ENCODE measurements around the gene PIP5K1C. TPM values are rescaled to one million over a fixed set of nuclear protein-coding genes. Genes with fewer than 3 reads are reported as not detected.
A peak's percentile ranks its signal among the peaks of the same experiment; 100 is the strongest.

Gene PIP5K1C
- total RNA-seq, 1 experiment from 2014 or later: 11.8 TPM

- no peaks in the 10 kb centered on the region for H3K9me3 ChIP-seq (replicated peaks)
- H3K4me3 ChIP-seq: no peak overlapping the region
- no peak overlapping the region for H3K27ac ChIP-seq
- peaks cover 7% of the 10 kb centered on the region; the same call in 1 of the 2 replicates for H3K36me3 ChIP-seq
- no peak for DNase-seq
- no peaks in the 10 kb centered on the region; the same call in 1 of the 2 replicates for H3K4me1 ChIP-seq
- peaks cover 9% of the 10 kb centered on the region; the same call in 1 of the 2 replicates for H3K27me3 ChIP-seq
Observed at GRCh38 chr19:3608750-3609322, 91.4 kb downstream of the PIP5K1C start.

- H3K9me3 ChIP-seq (replicated peaks): no peaks in the 10 kb centered on the region
- no peak overlapping the region for H3K27ac ChIP-seq
- H3K4me1 ChIP-seq: no peaks in the 10 kb centered on the region; the same call in 1 of the 2 replicates
- peaks cover 7% of the 10 kb centered on the region; the same call in 1 of the 2 replicates for H3K36me3 ChIP-seq
- no peak for DNase-seq
- H3K27me3 ChIP-seq: peaks cover 9% of the 10 kb centered on the region; the same call in 1 of the 2 replicates
- H3K4me3 ChIP-seq: no peak overlapping the region
Observed at GRCh38 chr19:3608079-3608641, 92.1 kb downstream of the PIP5K1C start.

- no peaks in the 10 kb centered on the region; the same call in 1 of the 2 replicates for H3K4me1 ChIP-seq
- DNase-seq: peak in 1 of 2 experiments; percentile 28
- H3K36me3 ChIP-seq: peaks cover 5% of the 10 kb centered on the region; the same call in 1 of the 2 replicates
- H3K27me3 ChIP-seq: peaks cover 9% of the 10 kb centered on the region; the same call in 1 of the 2 replicates
- no peak overlapping the region for H3K27ac ChIP-seq
- no peaks in the 10 kb centered on the region for H3K9me3 ChIP-seq (replicated peaks)
- peak overlapping the region; percentile 66 for H3K4me3 ChIP-seq
Observed at GRCh38 chr19:3607303-3608078, 92.8 kb downstream of the PIP5K1C start.

- H3K27ac ChIP-seq: no peak within 1 kb of the TSS
- peaks cover under 1% of the 10 kb centered on the region; the same call in 1 of the 2 replicates for H3K36me3 ChIP-seq
- peaks cover 9% of the 10 kb centered on the region; the same call in 1 of the 2 replicates for H3K27me3 ChIP-seq
Observed at GRCh38 chr19:3606690-3607289, 93.5 kb downstream of the PIP5K1C start, which contains the start of gene TBXA2R. TBXA2R (minus strand) TSS chr19:3606875; CDS start chr19:3600634, 6,241 bp downstream.

GRCh38 chr19:3606174-3606689, 94.0 kb downstream of the PIP5K1C start:
- Histone ChIP-seq H3K4me1 (no peaks in the 10 kb centered on the region; the same call in 1 of the 2 replicates), H3K27me3 (peaks cover 9% of the 10 kb centered on the region; the same call in 1 of the 2 replicates), H3K4me3 (peak overlapping the region; percentile 66), H3K27ac (no peak overlapping the region), H3K36me3 (no peaks in the 10 kb centered on the region), H3K9me3 (replicated peaks) (no peaks in the 10 kb centered on the region)
- no peak for DNase-seq

More at GRCh38 chr19:3606690-3607289, 93.5 kb downstream of the PIP5K1C start, which contains the start of gene TBXA2R:
- Histone ChIP-seq H3K4me1 (no peaks in the 10 kb centered on the region; the same call in 1 of the 2 replicates), H3K9me3 (replicated peaks) (no peaks in the 10 kb centered on the region), H3K4me3 (peak within 1 kb of the TSS; percentile 66)
- peak; percentile 75 to 77 for DNase-seq

DNA sequence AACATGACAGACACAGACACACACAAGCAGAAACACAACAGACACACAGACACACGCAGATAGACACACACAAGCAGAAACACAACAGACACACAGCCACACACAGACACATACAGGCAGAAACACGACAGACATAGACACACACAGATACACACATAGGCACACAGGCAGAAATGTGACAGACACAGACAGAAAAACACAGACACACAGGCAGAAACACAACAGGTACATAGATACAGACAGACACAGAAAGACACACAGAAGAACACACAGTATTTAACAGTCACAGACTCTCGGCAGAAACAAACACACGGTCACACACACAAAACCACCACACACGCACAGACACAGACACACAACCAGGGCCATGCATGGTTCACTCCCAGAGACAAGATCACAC, 94.5 kb downstream of the PIP5K1C start:
- no peak overlapping the region for H3K27ac ChIP-seq
- H3K4me3 ChIP-seq: no peak overlapping the region; the same call in 1 of the 2 replicates
- H3K36me3 ChIP-seq: no peaks in the 10 kb centered on the region
- H3K4me1 ChIP-seq: no peaks in the 10 kb centered on the region; the same call in 1 of the 2 replicates
- DNase-seq: no peak
- H3K27me3 ChIP-seq: peaks cover 9% of the 10 kb centered on the region; the same call in 1 of the 2 replicates
- no peaks in the 10 kb centered on the region for H3K9me3 ChIP-seq (replicated peaks)

DNA sequence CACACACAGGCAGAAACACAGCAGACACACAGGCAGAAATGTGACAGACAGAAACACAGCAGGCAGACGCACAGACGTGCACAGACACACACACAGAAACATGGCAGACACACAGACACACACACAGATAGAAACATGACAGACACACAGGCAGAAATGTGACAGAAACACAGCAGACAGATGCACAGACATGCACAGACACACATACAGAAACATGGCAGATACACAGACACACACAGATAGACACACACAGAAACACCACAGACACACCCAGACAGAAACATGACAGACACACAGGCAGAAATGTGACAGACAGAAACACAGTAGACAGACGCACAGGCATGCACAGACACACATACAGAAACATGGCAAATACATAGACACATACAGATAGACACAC, 94.9 kb downstream of the PIP5K1C start:
- no peaks in the 10 kb centered on the region; the same call in 1 of the 2 replicates for H3K4me1 ChIP-seq

GRCh38 chr19:3604987-3605343, 95.3 kb downstream of the PIP5K1C start:
- Histone ChIP-seq H3K4me3 (no peak overlapping the region), H3K27me3 (peaks cover 9% of the 10 kb centered on the region; the same call in 1 of the 2 replicates), H3K36me3 (no peaks in the 10 kb centered on the region), H3K4me1 (no peaks in the 10 kb centered on the region; the same call in 1 of the 2 replicates), H3K27ac (no peak overlapping the region), H3K9me3 (replicated peaks) (no peaks in the 10 kb centered on the region)
- DNase-seq: no peak

More for the DNA sequence above, 94.9 kb downstream of the PIP5K1C start:
- Histone ChIP-seq H3K27ac (no peak overlapping the region), H3K27me3 (peaks cover 9% of the 10 kb centered on the region; the same call in 1 of the 2 replicates), H3K9me3 (replicated peaks) (no peaks in the 10 kb centered on the region), H3K4me3 (no peak overlapping the region), H3K36me3 (no peaks in the 10 kb centered on the region)
- no peak for DNase-seq

DNA sequence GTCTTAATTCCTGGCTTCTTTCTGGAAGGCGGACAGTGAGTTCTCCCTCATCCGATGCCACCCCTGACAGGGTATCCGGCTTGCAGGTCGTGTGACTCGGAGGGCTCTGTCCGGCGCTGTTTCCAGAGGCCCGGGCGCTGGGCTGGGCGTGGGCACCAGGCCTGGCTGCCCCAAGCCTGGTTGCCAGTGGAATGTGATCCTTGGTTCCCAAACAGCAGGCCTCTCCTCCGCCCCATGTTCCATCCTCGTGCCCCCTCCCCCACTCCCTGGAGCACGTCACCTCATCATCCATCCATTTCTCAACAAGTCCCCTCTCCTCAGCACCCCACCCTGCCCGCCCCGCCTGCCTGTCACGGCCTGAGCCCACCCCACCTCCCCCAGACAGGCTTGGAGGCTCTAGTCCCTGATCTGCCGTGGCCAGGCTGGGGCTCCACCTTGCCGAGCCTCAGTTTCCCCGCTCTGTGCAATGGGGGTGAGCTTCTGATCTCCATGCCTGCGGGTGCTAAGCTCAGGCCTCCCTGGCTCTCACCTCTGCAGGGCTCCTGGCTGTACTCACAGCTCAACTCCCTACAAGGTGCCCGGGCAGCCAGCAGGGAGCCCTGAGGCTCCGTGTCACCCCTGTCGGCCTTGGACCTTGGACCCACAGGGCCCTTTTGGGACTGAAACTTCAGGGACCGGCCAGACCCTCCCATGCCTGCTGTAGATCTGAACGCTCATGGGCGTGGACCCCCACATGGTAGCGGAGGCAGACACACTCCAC, 95.9 kb downstream of the PIP5K1C start:
- Histone ChIP-seq H3K4me1 (no peaks in the 10 kb centered on the region; the same call in 1 of the 2 replicates), H3K4me3 (no peak overlapping the region), H3K27ac (no peak overlapping the region), H3K9me3 (replicated peaks) (no peaks in the 10 kb centered on the region), H3K27me3 (peaks cover 9% of the 10 kb centered on the region; the same call in 1 of the 2 replicates), H3K36me3 (no peaks in the 10 kb centered on the region)
- no peak for DNase-seq

DNA sequence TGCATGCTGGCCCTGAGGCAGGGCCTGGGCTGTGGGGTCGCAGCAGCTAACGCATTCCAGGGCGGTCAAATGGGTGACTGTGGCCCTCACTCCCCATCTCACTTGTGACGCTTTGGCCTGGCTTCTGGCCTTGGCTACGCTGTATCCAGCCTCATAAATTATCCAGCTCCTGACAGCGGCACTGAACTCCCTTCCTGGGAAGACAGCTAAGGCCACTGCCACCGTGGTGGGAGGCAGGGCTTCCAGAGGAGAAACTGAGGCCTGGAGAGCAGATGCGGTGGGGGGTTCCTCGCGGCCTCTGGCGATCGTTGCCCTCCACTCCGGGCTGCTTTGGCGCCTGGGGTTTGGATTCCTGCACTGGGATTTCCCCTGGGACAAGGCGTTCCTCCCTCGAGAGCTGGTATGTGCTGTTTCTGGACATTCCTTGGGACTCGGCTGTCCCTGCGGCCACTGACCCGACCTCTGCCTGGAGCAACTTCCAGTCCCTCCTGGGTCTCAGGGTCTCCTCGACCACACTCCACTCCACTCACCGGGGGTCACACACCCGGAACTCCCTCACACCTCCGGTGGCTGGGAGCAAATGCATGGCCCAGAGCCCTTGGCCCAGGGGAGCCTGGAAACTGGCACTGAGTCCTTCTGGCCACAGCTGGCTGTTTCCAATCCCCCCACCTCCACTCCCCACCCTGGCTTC, 97.0 kb downstream of the PIP5K1C start:
- Histone ChIP-seq H3K4me1 (no peaks in the 10 kb centered on the region; the same call in 1 of the 2 replicates), H3K27ac (no peak overlapping the region), H3K27me3 (peaks cover 9% of the 10 kb centered on the region; the same call in 1 of the 2 replicates), H3K9me3 (replicated peaks) (no peaks in the 10 kb centered on the region), H3K36me3 (no peaks in the 10 kb centered on the region), H3K4me3 (no peak overlapping the region)
- DNase-seq: no peak

DNA sequence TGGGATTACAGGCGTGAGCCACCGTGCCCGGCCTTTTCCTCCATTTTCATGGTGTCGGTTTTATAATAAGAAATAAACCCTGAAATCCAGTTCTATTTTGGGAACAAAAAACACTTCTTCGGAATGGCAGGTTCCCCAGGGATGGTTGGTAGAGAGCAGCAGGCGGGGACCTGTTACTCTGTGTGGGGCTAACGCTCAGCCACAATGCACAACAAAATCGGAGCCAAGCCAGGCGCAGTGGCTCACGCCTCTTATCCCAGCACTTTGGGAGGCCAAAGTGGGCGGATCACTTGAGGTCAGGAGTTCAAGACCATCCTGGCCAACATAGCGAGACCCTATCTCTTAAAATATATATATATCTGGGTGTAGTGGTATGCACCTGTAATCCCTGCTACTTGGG, 99.2 kb downstream of the PIP5K1C start:
- H3K4me1 ChIP-seq: no peaks in the 10 kb centered on the region; the same call in 1 of the 2 replicates
- peaks cover 7% of the 10 kb centered on the region; the same call in 1 of the 2 replicates for H3K27me3 ChIP-seq
- no peaks in the 10 kb centered on the region for H3K9me3 ChIP-seq (replicated peaks)
- DNase-seq: no peak
- H3K36me3 ChIP-seq: no peaks in the 10 kb centered on the region
- no peak overlapping the region for H3K27ac ChIP-seq
- no peak overlapping the region for H3K4me3 ChIP-seq

DNA sequence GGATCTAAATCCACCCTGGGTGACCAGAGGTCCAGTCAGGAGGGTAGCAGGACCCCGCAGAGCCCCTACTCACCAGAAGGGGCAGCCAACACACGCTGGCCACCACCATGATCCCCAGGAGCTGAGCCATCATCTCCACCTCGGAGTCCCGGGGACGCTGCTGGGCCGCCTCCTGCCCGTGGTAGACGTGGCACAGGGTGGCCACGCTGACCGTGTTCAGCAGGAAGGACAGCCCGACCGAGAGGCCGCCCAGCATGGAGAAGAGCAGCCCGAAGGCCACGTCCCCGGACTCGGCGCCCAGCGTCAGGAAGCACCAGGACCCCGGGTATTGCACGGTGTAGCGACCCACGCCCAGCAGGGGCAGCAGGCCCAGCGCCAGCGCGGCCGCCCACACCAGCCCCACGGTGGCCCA, 100.5 kb downstream of the PIP5K1C start:
- Histone ChIP-seq H3K27ac (no peak overlapping the region), H3K9me3 (replicated peaks) (no peaks in the 10 kb centered on the region), H3K4me1 (no peaks in the 10 kb centered on the region), H3K36me3 (no peaks in the 10 kb centered on the region), H3K4me3 (no peak overlapping the region), H3K27me3 (no peaks in the 10 kb centered on the region; the same call in 1 of the 2 replicates)
- DNase-seq: no peak

DNA sequence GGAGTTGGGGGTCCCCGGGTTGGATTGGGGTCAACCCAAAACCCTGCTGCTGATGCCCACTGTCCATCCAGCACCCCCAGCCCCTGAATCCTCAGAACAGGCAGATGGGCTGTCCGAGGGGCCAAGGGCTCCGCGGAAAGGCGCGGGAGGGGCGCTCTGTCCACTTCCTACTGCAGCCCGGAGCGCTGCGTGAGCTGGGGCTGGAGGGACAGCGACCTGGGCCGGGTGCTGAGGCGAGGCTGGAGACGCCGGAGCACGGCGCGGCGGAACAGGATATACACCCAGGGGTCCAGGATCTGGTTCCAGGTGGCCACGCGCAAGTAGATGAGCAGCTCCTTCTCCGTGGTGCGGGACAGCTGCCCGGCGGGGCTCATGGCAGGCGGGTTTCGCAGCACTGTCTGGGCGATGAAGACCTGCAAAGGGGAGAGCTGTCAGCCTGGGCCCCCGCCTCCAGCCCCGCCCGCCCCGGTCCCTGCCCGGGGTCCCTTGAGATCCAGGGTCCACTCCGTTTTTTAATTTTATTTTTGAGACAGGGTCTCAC, 104.7 kb downstream of the PIP5K1C start:
- no peak overlapping the region for H3K27ac ChIP-seq
- no peak overlapping the region for H3K4me3 ChIP-seq
- H3K36me3 ChIP-seq: no peaks in the 10 kb centered on the region
- no peak for DNase-seq
- H3K4me1 ChIP-seq: no peaks in the 10 kb centered on the region
- no peaks in the 10 kb centered on the region for H3K9me3 ChIP-seq (replicated peaks)
- no peaks in the 10 kb centered on the region for H3K27me3 ChIP-seq

All from SJCRH30 (cell line).